Neural cell (in vitro differentiated cells): ENCODE data around the gene SLC16A4.

Source experiments
- CTCF ChIP-seq: fragments of 450-650 bp; IDR thresholded peaks from 2 replicates; pipeline ENCODE4 v1.5.1; 2014; ENCODE audit warnings: antibody characterized with exemption, mild to moderate bottlenecking, moderate library complexity; ENCODE audit not compliant: poor library complexity, severe bottlenecking
- REST ChIP-seq: IDR thresholded peaks from 2 replicates; pipeline ENCODE4 v1.6.1; 2012; ENCODE audit warnings: borderline replicate concordance

- TF ChIP-seq REST = no peak
- TF ChIP-seq CTCF = no peak
Observed at GRCh38 chr1:110408488-110408887, 17.7 kb upstream of the SLC16A4 start.
